Esophagus squamous epithelium (tissue), 5 donors: Measurements from ENCODE around the gene HNRNPC. TPM values are rescaled to one million over a fixed set of nuclear protein-coding genes. Genes with fewer than 3 reads are reported as not detected.
A peak's percentile ranks its signal among the peaks of the same experiment; 100 is the strongest.

Experiments
- DNase-seq: peaks from one replicate; lab custom pipeline; 2025; lab: John Stamatoyannopoulos, UW
- H3K27ac ChIP-seq, 4 donors: fragments of 200-600 bp; sonication (generic); one replicate each; pipeline ENCODE4 v1.5.1; 2016 to 2019; ENCODE audit warnings: mild to moderate bottlenecking in 1 of 4
- H3K27me3 ChIP-seq, 4 donors: fragments of 200-600 bp; sonication (generic); 1 replicate in 3 of 4; 2 replicates in 1 of 4; pipeline versions ENCODE4 v1.5.1 to v1.6.0; 2017 to 2021; ENCODE audit warnings: antibody characterized with exemption in 1 of 4
- H3K36me3 ChIP-seq, 3 donors: fragments of 200-600 bp; sonication (generic); one replicate each; pipeline ENCODE4 v1.5.1; 2016 to 2019
- H3K4me1 ChIP-seq, 3 donors: fragments of 200-600 bp; sonication (generic); one replicate each; pipeline ENCODE4 v1.5.1; 2017 to 2019
- H3K4me3 ChIP-seq, 4 donors: fragments of 200-600 bp; sonication (generic); 1 replicate in 3 of 4; 2 replicates in 1 of 4; pipeline ENCODE4 v1.5.1; 2016 to 2019; ENCODE audit warnings: mild to moderate bottlenecking in 2 of 4, moderate library complexity in 1 of 4
- H3K9me3 ChIP-seq, 3 donors: fragments of 200-600 bp; sonication (generic); one replicate each; pipeline ENCODE4 v1.5.1; 2016 to 2019
- CTCF ChIP-seq, 6 experiments: fragments of 450-650 bp in 4 of 6; fragments of 200-600 bp in 2 of 6; sonication (generic) in 2 of 6; IDR thresholded peaks; one replicate each; pipeline ENCODE4 v1.5.1; 2016 to 2019; ENCODE audit warnings: antibody characterized with exemption in 6 of 6, mild to moderate bottlenecking in 4 of 6, moderate library complexity in 4 of 6
- POLR2A ChIP-seq, 4 donors: fragments of 450-650 bp; IDR thresholded peaks; one replicate each; pipeline ENCODE4 v1.6.1; 2017; ENCODE audit warnings: antibody characterized with exemption in 4 of 4, mild to moderate bottlenecking in 4 of 4, moderate library complexity in 3 of 4
- WGBS, 2 donors: methylation state at CpG; one replicate each; pipeline ENCODE4 v1.1.5; 2018; 5-methylcytosine and 5-hydroxymethylcytosine counted together
- intact Hi-C: fragments of 100-400 bp; cut with DNase I; formaldehyde crosslinking; loops from one replicate; pipeline ENCODE4 v1.15.0; 2022
- total RNA-seq, 4 donors: library from RNA; depleted of rRNA; stranded (reverse); fragments of >200 nt; gene quantifications; one replicate each; pipeline ENCODE4 v1.1.0, GENCODE V29; 2016
- donor health status: DM: yes; HTN: yes; CAD: no.

The HNRNPC gene
- total RNA-seq, 4 donors from 2014 or later = 252 to 651 (median 476) TPM

DNA sequence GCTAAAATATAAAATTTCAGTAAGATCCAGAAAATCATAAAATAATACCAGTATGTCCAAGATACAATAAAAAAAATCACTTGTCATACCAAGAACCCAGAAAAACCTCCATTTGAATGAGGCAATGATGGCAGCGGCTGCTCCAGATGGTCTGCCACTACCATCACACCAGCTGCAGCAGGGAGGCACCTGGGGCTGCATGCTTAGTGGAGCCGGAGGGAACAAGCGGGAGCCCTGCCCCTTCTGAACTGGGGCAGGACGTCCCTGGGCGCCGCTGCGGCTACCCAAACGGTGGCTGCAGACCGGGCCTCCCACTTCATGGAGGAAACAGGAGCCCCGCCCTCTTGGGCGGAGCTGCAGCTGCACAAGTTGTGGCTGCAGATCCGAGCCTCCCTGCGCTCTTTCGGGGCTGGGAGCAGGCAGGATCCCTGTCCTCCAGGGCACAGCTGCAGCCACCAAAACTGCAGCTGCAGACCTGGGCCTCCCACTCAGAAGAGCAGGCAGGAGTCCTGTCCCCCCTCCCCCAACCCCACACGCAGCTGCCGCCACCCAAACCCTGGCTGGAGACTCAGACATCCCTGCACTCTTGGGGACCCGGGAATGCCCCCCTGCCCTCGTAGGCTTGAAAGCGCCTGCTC, 77.3 kb downstream of the HNRNPC start:
- peak; percentile 18 for DNase-seq
- no peak overlapping the region for H3K27ac ChIP-seq
- intact Hi-C loops = no loop called here
- peaks cover 0 to 9% (median 0%) of the 10 kb centered on the region in 4 donors for H3K27me3 ChIP-seq
- peaks cover 7 to 14% (median 8%) of the 10 kb centered on the region in 3 donors for H3K4me1 ChIP-seq
- 3 to 14% methylated on average over 3 to 6 of the region's 19 CpGs for whole genome bisulfite sequencing, 2 donors
- H3K9me3 ChIP-seq = no peaks in the 10 kb centered on the region
- TF ChIP-seq POLR2A (IDR thresholded peaks at IDR 0.05) (no peak), CTCF (IDR thresholded peaks at IDR 0.05) (no peak)
- peak overlapping the region in 3 of 4 donors; percentile 27 to 60 (median 32) for H3K4me3 ChIP-seq
- H3K36me3 ChIP-seq = no peaks in the 10 kb centered on the region

- Histone ChIP-seq H3K27me3 (peaks cover 0 to 9% (median 0%) of the 10 kb centered on the region in 4 donors), H3K27ac (no peak overlapping the region), H3K4me1 (peaks cover 7 to 14% (median 8%) of the 10 kb centered on the region in 3 donors), H3K4me3 (peak overlapping the region in 3 of 4 donors; percentile 27 to 60 (median 32)), H3K9me3 (no peaks in the 10 kb centered on the region), H3K36me3 (no peaks in the 10 kb centered on the region)
- WGBS, 2 donors = 54 to 74% methylated on average over 3 to 6 of the region's 7 CpGs
- no peak for TF ChIP-seq CTCF (IDR thresholded peaks at IDR 0.05)
- TF ChIP-seq POLR2A (IDR thresholded peaks at IDR 0.05) = no peak
- no peak for DNase-seq
- intact Hi-C loops = no loop called here
Observed at GRCh38 chr14:21191261-21191808, 77.9 kb downstream of the HNRNPC start.

- DNase-seq = no peak
- Histone ChIP-seq H3K4me1 (no peaks in the 10 kb centered on the region), H3K27me3 (peaks cover 0 to 3% (median 0%) of the 10 kb centered on the region in 4 donors), H3K9me3 (peaks cover 0 to 7% (median 0%) of the 10 kb centered on the region in 3 donors), H3K4me3 (no peak overlapping the region), H3K36me3 (no peaks in the 10 kb centered on the region), H3K27ac (no peak overlapping the region)
- no peak for TF ChIP-seq POLR2A (IDR thresholded peaks at IDR 0.05)
- WGBS, 2 donors = 53 to 57% methylated on average over 5 of the region's 5 CpGs
- intact Hi-C loops = no loop called here
Observed at GRCh38 chr14:21185491-21185890, 83.8 kb downstream of the HNRNPC start.

- Histone ChIP-seq H3K36me3 (no peaks in the 10 kb centered on the region), H3K27ac (no peak overlapping the region), H3K9me3 (peaks cover 0 to 7% (median 0%) of the 10 kb centered on the region in 3 donors), H3K4me3 (no peak overlapping the region), H3K27me3 (peaks cover 0 to 7% (median 0%) of the 10 kb centered on the region in 4 donors), H3K4me1 (no peaks in the 10 kb centered on the region)
- DNase-seq = no peak
- TF ChIP-seq POLR2A (IDR thresholded peaks at IDR 0.05) = no peak
- no peak for TF ChIP-seq CTCF (IDR thresholded peaks at IDR 0.05)
- 32 to 41% methylated on average over 1 of the region's 1 CpG for WGBS, 2 donors
- intact Hi-C loops = no loop called here
Observed at GRCh38 chr14:21184254-21184653, 85.0 kb downstream of the HNRNPC start.

DNA sequence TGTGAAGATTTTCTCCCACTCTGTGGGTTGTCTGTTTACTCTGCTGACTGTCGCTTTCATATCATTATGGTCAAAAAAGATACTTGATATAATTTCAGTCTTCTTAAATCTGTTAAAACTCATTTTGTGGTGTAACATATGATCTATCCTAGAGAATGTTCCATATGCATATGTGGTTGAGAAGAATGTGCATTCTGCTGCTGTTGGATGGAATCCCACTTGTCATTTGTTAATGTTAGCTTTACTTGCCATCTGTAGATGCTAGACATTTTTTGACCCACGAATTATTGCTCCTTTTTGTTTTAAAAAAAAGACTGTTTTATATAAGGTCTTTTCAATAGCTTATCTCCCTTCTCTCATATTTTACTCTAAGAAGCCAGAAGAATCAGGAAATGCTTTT, 87.1 kb downstream of the HNRNPC start:
- intact Hi-C loops = no loop called here
- no peak overlapping the region for H3K4me3 ChIP-seq
- DNase-seq = no peak
- peaks cover 0 to 11% (median 0%) of the 10 kb centered on the region in 3 donors for H3K9me3 ChIP-seq
- H3K27me3 ChIP-seq = peaks cover 0 to 7% (median 0%) of the 10 kb centered on the region in 4 donors
- H3K4me1 ChIP-seq = no peaks in the 10 kb centered on the region
- no peak for TF ChIP-seq POLR2A (IDR thresholded peaks at IDR 0.05)
- TF ChIP-seq CTCF (IDR thresholded peaks at IDR 0.05) = no peak
- H3K27ac ChIP-seq = no peak overlapping the region
- 60 to 66% methylated on average over 2 of the region's 2 CpGs for WGBS, 2 donors
- H3K36me3 ChIP-seq = no peaks in the 10 kb centered on the region
